Nephron progenitor cell (in vitro differentiated cells): Measurements from ENCODE around the gene SKOR1.

ENCODE experiments used
- DNase-seq: peaks from one replicate; pipeline ENCODE4 v3.0.0; 2021
- H3K27ac Mint-ChIP-seq: 2 replicates; pipeline ENCODE4 v1.8.0; 2021; ENCODE audit warnings: mild to moderate bottlenecking, moderate library complexity, mixed read lengths
- H3K27me3 Mint-ChIP-seq: 2 replicates; pipeline ENCODE4 v1.8.0; 2021; ENCODE audit warnings: mild to moderate bottlenecking, low read depth, mixed read lengths; ENCODE audit not compliant: poor library complexity
- H3K36me3 Mint-ChIP-seq: 2 replicates; pipeline ENCODE4 v1.8.0; 2021; ENCODE audit warnings: low read depth, mixed read lengths
- H3K4me1 Mint-ChIP-seq: 2 replicates; pipeline ENCODE4 v1.8.0; 2021; ENCODE audit warnings: mixed read lengths
- H3K4me3 Mint-ChIP-seq: 2 replicates; pipeline ENCODE4 v1.8.0; 2021; ENCODE audit warnings: mild to moderate bottlenecking, moderate library complexity, mixed read lengths
- H3K9me3 Mint-ChIP-seq: 2 replicates; pipeline ENCODE4 v1.8.0; 2021; ENCODE audit warnings: mild to moderate bottlenecking, moderate library complexity, mixed read lengths
- CTCF ChIP-seq: fragments of 200-600 bp; sonication (generic); IDR thresholded peaks from 2 replicates; pipeline ENCODE4 v1.5.0; 2021; ENCODE audit warnings: antibody characterized with exemption

The SKOR1 gene

DNA sequence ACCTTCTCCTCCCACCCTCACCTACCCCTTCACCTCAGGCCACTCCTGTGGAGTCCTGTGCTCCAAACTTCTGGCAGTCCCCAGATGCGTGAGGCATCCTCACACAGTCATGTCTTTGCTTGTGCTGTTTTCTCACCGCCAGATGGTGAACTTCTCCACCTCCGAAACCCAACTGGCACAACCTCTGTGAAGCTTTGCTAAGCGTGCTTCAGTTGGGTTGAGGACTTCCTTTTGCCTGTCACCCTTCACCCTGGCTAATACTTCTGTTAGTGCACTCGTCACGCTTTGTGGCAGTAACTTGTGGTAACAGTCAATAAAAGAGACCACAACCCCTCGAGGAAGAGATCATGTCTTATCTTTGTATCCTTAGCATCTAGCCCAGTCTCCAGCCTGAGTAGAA, 42.0 kb upstream of the SKOR1 start:
- H3K9me3 Mint-ChIP-seq, result no peaks in the 10 kb centered on the region
- peaks cover 76% of the 10 kb centered on the region for H3K4me1 Mint-ChIP-seq
- H3K27me3 Mint-ChIP-seq, result peaks cover 8% of the 10 kb centered on the region
- TF ChIP-seq CTCF, result no peak
- no peak for DNase-seq
- H3K4me3 Mint-ChIP-seq, result no peak overlapping the region
- H3K27ac Mint-ChIP-seq, result peak overlapping the region; percentile 80
- H3K36me3 Mint-ChIP-seq, result peaks cover 5% of the 10 kb centered on the region

GRCh38 chr15:67784090-67784781, 41.1 kb upstream of the SKOR1 start:
- Mint-ChIP-seq H3K4me1 (peaks cover 66% of the 10 kb centered on the region), H3K36me3 (peaks cover 5% of the 10 kb centered on the region), H3K9me3 (no peaks in the 10 kb centered on the region), H3K27me3 (peaks cover 8% of the 10 kb centered on the region), H3K4me3 (no peak overlapping the region), H3K27ac (no peak overlapping the region)
- no peak for DNase-seq
- no peak for TF ChIP-seq CTCF

DNA sequence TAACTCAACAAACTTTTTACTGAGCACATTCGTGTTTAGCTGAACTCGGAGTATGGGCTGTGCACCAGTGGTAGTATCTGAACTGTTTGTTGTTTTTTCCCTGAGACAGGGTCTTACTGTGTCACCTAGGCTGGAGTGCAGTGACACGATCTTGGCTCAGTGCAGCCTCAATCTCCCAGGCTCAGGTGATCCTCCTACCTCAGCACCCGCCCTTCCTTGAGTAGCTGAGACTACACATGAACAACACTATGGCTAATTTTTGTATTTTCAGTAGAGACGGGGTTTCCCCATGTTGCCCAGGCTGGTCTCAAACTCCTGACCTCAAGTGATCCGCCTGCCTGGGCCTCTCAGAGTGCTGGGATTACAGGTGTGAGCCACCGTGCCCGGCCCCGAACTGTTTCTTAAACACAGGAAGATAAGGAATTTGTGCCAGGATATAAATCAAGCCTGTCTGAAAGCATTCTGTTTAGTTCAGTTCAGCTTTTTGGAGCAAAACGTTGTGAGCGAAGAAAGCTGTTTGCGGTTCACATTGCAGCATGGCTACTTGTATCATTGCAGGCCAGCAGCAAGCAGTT, 40.4 kb upstream of the SKOR1 start:
- peaks cover 63% of the 10 kb centered on the region for H3K4me1 Mint-ChIP-seq
- DNase-seq, result no peak
- no peak overlapping the region for H3K27ac Mint-ChIP-seq
- peaks cover 5% of the 10 kb centered on the region for H3K36me3 Mint-ChIP-seq
- H3K4me3 Mint-ChIP-seq, result no peak overlapping the region
- H3K9me3 Mint-ChIP-seq, result no peaks in the 10 kb centered on the region
- no peak for TF ChIP-seq CTCF
- H3K27me3 Mint-ChIP-seq, result peaks cover 11% of the 10 kb centered on the region

- TF ChIP-seq CTCF, result no peak
- DNase-seq, result no peak
- H3K9me3 Mint-ChIP-seq, result no peaks in the 10 kb centered on the region
- H3K27ac Mint-ChIP-seq, result no peak overlapping the region
- H3K36me3 Mint-ChIP-seq, result peaks cover 5% of the 10 kb centered on the region
- no peak overlapping the region for H3K4me3 Mint-ChIP-seq
- peaks cover 11% of the 10 kb centered on the region for H3K27me3 Mint-ChIP-seq
- peaks cover 61% of the 10 kb centered on the region for H3K4me1 Mint-ChIP-seq
These were observed 39.9 kb upstream of the SKOR1 start for GRCh38 chr15:67785431-67785830.

DNA sequence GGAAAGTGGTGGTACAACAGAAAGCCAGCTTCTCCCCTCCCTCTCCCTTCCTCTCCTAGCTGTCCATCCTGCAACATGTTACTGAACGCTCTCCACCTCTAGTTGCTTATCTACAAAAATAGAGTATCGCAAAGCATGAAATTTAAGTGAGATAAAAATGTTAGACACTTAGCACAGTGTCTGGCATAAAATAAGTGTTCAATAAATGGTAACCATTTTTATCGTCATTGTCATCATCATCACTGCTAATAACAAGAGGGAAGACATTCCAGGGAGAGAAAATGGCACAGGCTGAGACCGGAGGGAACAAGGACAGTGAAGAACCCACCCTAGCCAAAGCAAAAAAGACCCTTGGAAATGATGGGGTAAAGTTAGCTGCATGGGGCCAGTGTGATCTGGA, 38.7 kb upstream of the SKOR1 start:
- DNase-seq, result no peak
- H3K27ac Mint-ChIP-seq, result no peak overlapping the region
- H3K4me1 Mint-ChIP-seq, result peaks cover 61% of the 10 kb centered on the region
- peaks cover 17% of the 10 kb centered on the region for H3K27me3 Mint-ChIP-seq
- no peaks in the 10 kb centered on the region for H3K9me3 Mint-ChIP-seq
- H3K4me3 Mint-ChIP-seq, result no peak overlapping the region
- no peak for TF ChIP-seq CTCF
- H3K36me3 Mint-ChIP-seq, result peaks cover 5% of the 10 kb centered on the region

GRCh38 chr15:67788986-67789385, 36.3 kb upstream of the SKOR1 start:
- no peak for TF ChIP-seq CTCF
- no peak overlapping the region for H3K4me3 Mint-ChIP-seq
- no peaks in the 10 kb centered on the region for H3K9me3 Mint-ChIP-seq
- H3K27me3 Mint-ChIP-seq, result peaks cover 17% of the 10 kb centered on the region
- DNase-seq, result no peak
- H3K4me1 Mint-ChIP-seq, result peaks cover 60% of the 10 kb centered on the region
- H3K27ac Mint-ChIP-seq, result no peak overlapping the region
- no peaks in the 10 kb centered on the region for H3K36me3 Mint-ChIP-seq
